Skin of body (tissue), 2 donors: ENCODE data around the gene SLC16A4. TPM values are rescaled to one million over a fixed set of nuclear protein-coding genes. Genes with fewer than 3 reads are reported as not detected.

Experiments
- DNase-seq: peaks from one replicate; lab custom pipeline; 2025; lab: John Stamatoyannopoulos, UW
- total RNA-seq: library from RNA; depleted of rRNA; stranded (reverse); fragments of >200 nt; gene quantifications from one replicate; pipeline ENCODE4 v1.2.3, GENCODE V29; 2014

SLC16A4 gene
- total RNA-seq, 1 donor from 2014 or later: 3.1 TPM

DNA sequence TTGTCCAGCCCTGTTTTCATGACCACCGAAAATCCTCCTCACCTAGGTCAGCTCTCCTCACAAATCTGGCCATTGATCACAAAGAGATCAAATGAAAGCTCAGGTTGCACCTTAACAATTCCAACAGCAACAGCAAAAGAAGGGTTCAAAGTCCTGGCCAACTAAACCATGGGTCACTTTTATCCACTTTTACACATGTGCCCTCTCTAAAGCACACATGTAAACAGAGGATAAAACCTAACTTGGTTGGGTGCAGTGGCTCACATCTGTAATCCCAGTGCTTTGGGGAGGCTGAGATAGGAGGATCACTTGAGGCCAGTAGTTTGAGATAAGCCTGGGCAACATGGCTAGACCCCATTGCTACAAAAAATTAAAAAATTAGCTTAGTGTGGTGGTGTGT is 55.6 kb downstream of the SLC16A4 start:
- DNase-seq: no peak

DNA sequence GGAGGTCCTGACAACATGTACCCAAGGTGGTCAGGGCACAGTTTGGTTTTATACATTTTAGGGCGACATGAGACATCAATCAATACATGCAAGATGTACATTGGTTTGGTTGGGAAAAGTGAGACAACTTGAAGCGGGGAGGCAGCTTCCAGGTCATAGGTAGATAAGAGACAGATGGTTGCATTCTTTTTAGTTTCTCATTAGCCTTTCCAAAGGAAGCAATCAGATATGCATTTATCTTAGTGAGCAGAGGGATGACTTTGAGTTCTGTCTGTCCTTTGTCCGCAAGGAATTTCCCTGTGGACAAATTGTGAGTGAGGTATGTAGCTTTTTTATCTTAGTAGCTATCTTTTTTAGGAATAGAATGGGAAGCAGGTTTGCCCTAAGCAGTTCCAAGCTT is 62.1 kb downstream of the SLC16A4 start:
- DNase-seq: no peak

DNA sequence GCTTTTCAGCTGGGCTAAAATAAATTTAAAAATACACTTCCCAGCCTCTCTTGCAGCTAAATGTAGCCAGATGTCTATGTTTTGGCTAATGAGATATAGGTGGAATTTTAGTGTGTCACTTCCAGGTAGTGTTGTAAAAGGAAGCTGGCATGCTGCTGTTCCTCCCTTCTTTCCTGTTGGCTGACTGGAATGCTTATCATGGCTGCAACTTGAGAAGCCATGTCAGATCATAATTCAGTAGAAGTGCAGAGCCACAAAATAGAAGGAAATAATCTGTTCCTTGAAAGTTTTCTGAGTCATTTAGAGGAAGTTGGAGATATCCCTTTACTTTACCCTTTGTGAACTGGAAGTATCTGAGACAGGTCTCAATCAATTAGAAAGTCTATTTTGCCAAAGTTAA is 62.6 kb downstream of the SLC16A4 start:
- DNase-seq: no peak

GRCh38 chr1:110326826-110327225 is 64.0 kb downstream of the SLC16A4 start:
- DNase-seq: no peak

DNA sequence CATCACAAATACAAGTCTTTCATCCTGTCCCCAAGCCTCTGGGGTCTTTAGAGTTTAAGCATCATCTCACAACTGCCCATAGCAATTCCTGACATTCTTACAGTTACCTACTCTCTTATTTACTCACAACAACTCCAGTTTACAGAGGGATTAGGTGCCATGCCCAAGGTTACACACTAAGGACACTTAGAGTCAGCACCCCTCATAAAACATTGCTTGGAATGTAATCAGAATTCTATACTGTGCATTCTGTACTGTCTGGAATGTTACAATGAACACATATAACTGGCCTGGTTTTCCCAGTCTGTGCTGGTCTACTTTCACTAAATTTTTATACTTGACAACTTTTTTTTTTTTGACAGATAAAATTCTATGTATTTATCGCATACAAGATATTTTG is 66.2 kb downstream of the SLC16A4 start:
- DNase-seq: no peak

- DNase-seq: no peak
These were observed 69.0 kb downstream of the SLC16A4 start for GRCh38 chr1:110321846-110322245.

DNA sequence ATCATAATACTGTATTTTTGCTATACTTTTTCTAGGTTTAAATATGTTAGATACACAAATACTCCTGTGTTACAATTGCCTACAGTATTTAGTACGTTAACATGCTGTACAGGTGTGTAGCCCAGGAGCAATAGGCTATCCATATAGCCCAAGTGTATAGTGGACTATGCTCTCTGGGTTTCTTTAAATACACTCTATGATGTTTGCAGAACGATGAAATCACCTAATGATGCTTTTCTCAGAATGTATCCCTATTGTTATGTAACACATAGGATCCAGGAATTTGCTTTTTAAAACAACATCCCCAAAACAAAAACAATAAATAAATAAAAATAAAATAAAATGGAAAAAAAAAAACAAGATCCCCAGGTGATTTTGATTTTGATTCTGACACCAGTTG is 69.8 kb downstream of the SLC16A4 start:
- DNase-seq: no peak

- DNase-seq: no peak
These were observed 70.7 kb downstream of the SLC16A4 start for GRCh38 chr1:110320168-110320518.

GRCh38 chr1:110319332-110320167 is 71.3 kb downstream of the SLC16A4 start:
- no peak for DNase-seq

DNA sequence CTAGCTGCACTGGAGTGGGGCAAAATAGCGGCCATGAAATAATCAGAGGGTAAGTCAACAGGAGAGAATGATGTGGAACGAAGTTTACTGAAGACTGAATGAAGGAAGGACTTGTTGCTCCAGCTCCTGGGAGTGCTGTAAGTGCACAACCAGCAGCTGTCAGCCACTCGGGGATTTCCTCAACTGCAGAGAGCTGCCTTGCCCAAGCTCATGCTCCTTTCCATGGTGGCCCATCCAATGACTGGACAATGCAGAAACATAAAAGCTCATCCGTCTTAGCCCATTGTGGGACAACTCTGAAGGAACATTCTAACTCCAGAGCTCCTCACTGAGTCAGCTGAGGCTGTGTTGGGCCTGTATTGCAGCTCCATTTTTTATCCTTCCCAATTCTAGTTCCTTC is 72.8 kb downstream of the SLC16A4 start:
- DNase-seq: no peak

DNA sequence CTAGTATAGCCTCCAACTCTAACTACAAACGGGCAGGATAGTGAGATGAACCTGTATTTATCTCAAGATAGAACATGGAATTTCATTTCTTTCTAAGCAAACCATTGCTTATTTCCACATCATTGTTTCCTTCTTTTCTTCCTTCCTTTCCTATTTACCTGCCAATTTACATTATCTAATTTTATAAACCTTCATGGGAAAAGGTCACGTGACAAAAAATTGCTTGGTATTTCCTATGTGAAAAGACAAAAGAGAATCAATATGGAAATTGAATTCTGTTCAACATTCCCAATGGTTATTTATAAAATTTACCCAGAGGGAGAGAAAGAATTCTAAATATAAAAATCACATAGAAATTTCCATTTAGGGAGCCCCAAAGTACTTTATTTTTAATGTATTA is 74.1 kb downstream of the SLC16A4 start:
- no peak for DNase-seq

Other genes with a start within 250 kb of the SLC16A4 start
- gene SLC6A17, start 240.5 kb downstream of the SLC16A4 start, total RNA-seq: 0.79 TPM
- gene KCNC4, start 180.7 kb downstream of the SLC16A4 start, total RNA-seq: 1.5 TPM
- gene RBM15, start 51.6 kb downstream of the SLC16A4 start, total RNA-seq: 33.9 TPM
- 41.3 TPM for gene LAMTOR5, start 16.7 kb upstream of the SLC16A4 start, total RNA-seq
- not detected for gene PROK1, start 60.1 kb upstream of the SLC16A4 start, total RNA-seq
- not detected for gene KCNA10, start 128.1 kb upstream of the SLC16A4 start, total RNA-seq
- 0.79 TPM for gene KCNA2, start 215.3 kb upstream of the SLC16A4 start, total RNA-seq